ENCODE results near the gene HYDIN. TPM values are rescaled to one million over a fixed set of nuclear protein-coding genes. Genes with fewer than 3 reads are reported as not detected.
A peak's percentile ranks its signal among the peaks of the same experiment; 100 is the strongest.
"Not testable (repeated sequence)": the region's sequence is repeated elsewhere in the genome, so short reads cannot be mapped to it uniquely, and the experiment has no call there.

HYDIN gene
- total RNA-seq, 2 donors from 2014 or later: 5.6 to 6.7 TPM

GRCh38 chr16:70936781-70937525 lies 293.6 kb downstream of the HYDIN start:
- H3K4me1 ChIP-seq; H3K36me3 ChIP-seq (replicated peaks in 1 of 2; ENCODE audit: insufficient read depth in 1 of 2, low read depth in 2 of 2); H3K27me3 ChIP-seq; H3K4me3 ChIP-seq; H3K9me3 ChIP-seq; H3K27ac ChIP-seq; intact Hi-C loops (cut with DNase I): not testable (repeated sequence)
- DNase-seq (peak; percentile 41 to 69 (median 56)), ATAC-seq (peak; percentile 83)
- WGBS, 2 donors: 0 to 17% methylated on average over 2 to 6 of the region's 12 CpGs

- H3K9me3 ChIP-seq; H3K4me3 ChIP-seq; H3K4me1 ChIP-seq; H3K27me3 ChIP-seq; DNase-seq; H3K36me3 ChIP-seq (replicated peaks in 1 of 2; ENCODE audit: insufficient read depth in 1 of 2, low read depth in 2 of 2); intact Hi-C loops (cut with DNase I); H3K27ac ChIP-seq; ATAC-seq: not testable (repeated sequence)
- WGBS, 2 donors: no CpG with 5 or more reads among the region's 4 CpGs
Measured at GRCh38 chr16:70935325-70935724, 295.2 kb downstream of the HYDIN start.

GRCh38 chr16:70933746-70934145 lies 296.8 kb downstream of the HYDIN start:
- H3K4me1 ChIP-seq; intact Hi-C loops (cut with DNase I); H3K36me3 ChIP-seq (replicated peaks in 1 of 2; ENCODE audit: insufficient read depth in 1 of 2, low read depth in 2 of 2); ATAC-seq; DNase-seq; H3K27me3 ChIP-seq; H3K27ac ChIP-seq; H3K4me3 ChIP-seq; H3K9me3 ChIP-seq: not testable (repeated sequence)
- 64 to 69% methylated on average over 8 of the region's 8 CpGs for WGBS, 2 donors

- H3K9me3 ChIP-seq; H3K27ac ChIP-seq; H3K4me3 ChIP-seq; intact Hi-C loops (cut with DNase I); ATAC-seq; H3K27me3 ChIP-seq; H3K4me1 ChIP-seq; H3K36me3 ChIP-seq (replicated peaks in 1 of 2; ENCODE audit: insufficient read depth in 1 of 2, low read depth in 2 of 2); DNase-seq: not testable (repeated sequence)
Measured at GRCh38 chr16:70930757-70931156, 299.8 kb downstream of the HYDIN start.

- H3K4me3 ChIP-seq; H3K9me3 ChIP-seq; H3K27ac ChIP-seq; H3K36me3 ChIP-seq (replicated peaks in 1 of 2; ENCODE audit: insufficient read depth in 1 of 2, low read depth in 2 of 2); H3K27me3 ChIP-seq; intact Hi-C loops (cut with DNase I); H3K4me1 ChIP-seq: not testable (repeated sequence)
- 12 to 18% methylated on average over 5 of the region's 6 CpGs for WGBS, 2 donors
- ATAC-seq (peak; percentile 70), DNase-seq (peak; percentile 14 to 57 (median 38))
Measured at GRCh38 chr16:70922164-70922563, 308.4 kb downstream of the HYDIN start.

- DNase-seq, H3K4me1 ChIP-seq: not testable (repeated sequence)
- 85 to 92% methylated on average over 19 to 20 of the region's 22 CpGs for WGBS, 2 donors
Measured at GRCh38 chr16:70920661-70921060, 309.9 kb downstream of the HYDIN start.

GRCh38 chr16:70888208-70888607 lies 342.3 kb downstream of the HYDIN start:
- H3K27me3 ChIP-seq; H3K36me3 ChIP-seq (replicated peaks in 1 of 2; ENCODE audit: insufficient read depth in 1 of 2, low read depth in 2 of 2); H3K9me3 ChIP-seq; intact Hi-C loops (cut with DNase I); H3K4me3 ChIP-seq; H3K27ac ChIP-seq; H3K4me1 ChIP-seq; ATAC-seq; DNase-seq: not testable (repeated sequence)
- no CpG with 5 or more reads among the region's 1 CpG for WGBS, 2 donors

More at GRCh38 chr16:70920661-70921060, 309.9 kb downstream of the HYDIN start:
- H3K36me3 ChIP-seq (replicated peaks in 1 of 2; ENCODE audit: insufficient read depth in 1 of 2, low read depth in 2 of 2); H3K27me3 ChIP-seq; H3K27ac ChIP-seq; intact Hi-C loops (cut with DNase I); H3K4me3 ChIP-seq; ATAC-seq; H3K9me3 ChIP-seq: not testable (repeated sequence)

- H3K27ac ChIP-seq; H3K36me3 ChIP-seq (replicated peaks in 1 of 2; ENCODE audit: insufficient read depth in 1 of 2, low read depth in 2 of 2); H3K9me3 ChIP-seq; intact Hi-C loops (cut with DNase I); ATAC-seq; H3K27me3 ChIP-seq; DNase-seq; H3K4me1 ChIP-seq; H3K4me3 ChIP-seq: not testable (repeated sequence)
- WGBS, 2 donors: 69 to 75% methylated on average over 3 to 4 of the region's 4 CpGs
Measured at GRCh38 chr16:70884652-70885051, 345.9 kb downstream of the HYDIN start.

- H3K4me3 ChIP-seq; DNase-seq; intact Hi-C loops (cut with DNase I); H3K27me3 ChIP-seq; H3K36me3 ChIP-seq (replicated peaks in 1 of 2; ENCODE audit: insufficient read depth in 1 of 2, low read depth in 2 of 2); H3K9me3 ChIP-seq; ATAC-seq; H3K4me1 ChIP-seq; H3K27ac ChIP-seq: not testable (repeated sequence)
- WGBS, 2 donors: 50% methylated on average over 2 of the region's 8 CpGs; no CpG with 5 or more reads in 1 of the 2 donors
Measured at GRCh38 chr16:70882311-70882710, 348.2 kb downstream of the HYDIN start.

GRCh38 chr16:70877895-70878294 lies 352.6 kb downstream of the HYDIN start:
- H3K9me3 ChIP-seq; intact Hi-C loops (cut with DNase I); H3K4me1 ChIP-seq; DNase-seq; H3K4me3 ChIP-seq; ATAC-seq; H3K27ac ChIP-seq; H3K27me3 ChIP-seq; H3K36me3 ChIP-seq (replicated peaks in 1 of 2; ENCODE audit: insufficient read depth in 1 of 2, low read depth in 2 of 2): not testable (repeated sequence)
- WGBS, 2 donors: 48 to 53% methylated on average over 4 to 5 of the region's 5 CpGs

GRCh38 chr16:70876442-70876841 lies 354.1 kb downstream of the HYDIN start:
- H3K4me3 ChIP-seq; DNase-seq; H3K27me3 ChIP-seq; H3K27ac ChIP-seq; H3K9me3 ChIP-seq; intact Hi-C loops (cut with DNase I); H3K4me1 ChIP-seq; ATAC-seq; H3K36me3 ChIP-seq (replicated peaks in 1 of 2; ENCODE audit: insufficient read depth in 1 of 2, low read depth in 2 of 2): not testable (repeated sequence)
- WGBS, 2 donors: no CpG with 5 or more reads among the region's 1 CpG

- ATAC-seq; H3K27ac ChIP-seq; DNase-seq; H3K36me3 ChIP-seq (replicated peaks in 1 of 2; ENCODE audit: insufficient read depth in 1 of 2, low read depth in 2 of 2); H3K4me3 ChIP-seq; H3K9me3 ChIP-seq; H3K4me1 ChIP-seq; H3K27me3 ChIP-seq; intact Hi-C loops (cut with DNase I): not testable (repeated sequence)
- 77 to 81% methylated on average over 5 of the region's 5 CpGs for WGBS, 2 donors
Measured at GRCh38 chr16:70864698-70865097, 365.8 kb downstream of the HYDIN start.
